Hair follicular keratinocyte (primary cell): Measurements from ENCODE around the gene ADCY2. TPM values are rescaled to one million over a fixed set of nuclear protein-coding genes. Genes with fewer than 3 reads are reported as not detected.

Experiments used
- total RNA-seq: library from RNA; depleted of rRNA; stranded (reverse); fragments of >200 nt; gene quantifications from 2 replicates; pipeline ENCODE4 v1.2.3, GENCODE V29; 2015

ADCY2 gene
- total RNA-seq: not detected in 2 replicates

DNA sequence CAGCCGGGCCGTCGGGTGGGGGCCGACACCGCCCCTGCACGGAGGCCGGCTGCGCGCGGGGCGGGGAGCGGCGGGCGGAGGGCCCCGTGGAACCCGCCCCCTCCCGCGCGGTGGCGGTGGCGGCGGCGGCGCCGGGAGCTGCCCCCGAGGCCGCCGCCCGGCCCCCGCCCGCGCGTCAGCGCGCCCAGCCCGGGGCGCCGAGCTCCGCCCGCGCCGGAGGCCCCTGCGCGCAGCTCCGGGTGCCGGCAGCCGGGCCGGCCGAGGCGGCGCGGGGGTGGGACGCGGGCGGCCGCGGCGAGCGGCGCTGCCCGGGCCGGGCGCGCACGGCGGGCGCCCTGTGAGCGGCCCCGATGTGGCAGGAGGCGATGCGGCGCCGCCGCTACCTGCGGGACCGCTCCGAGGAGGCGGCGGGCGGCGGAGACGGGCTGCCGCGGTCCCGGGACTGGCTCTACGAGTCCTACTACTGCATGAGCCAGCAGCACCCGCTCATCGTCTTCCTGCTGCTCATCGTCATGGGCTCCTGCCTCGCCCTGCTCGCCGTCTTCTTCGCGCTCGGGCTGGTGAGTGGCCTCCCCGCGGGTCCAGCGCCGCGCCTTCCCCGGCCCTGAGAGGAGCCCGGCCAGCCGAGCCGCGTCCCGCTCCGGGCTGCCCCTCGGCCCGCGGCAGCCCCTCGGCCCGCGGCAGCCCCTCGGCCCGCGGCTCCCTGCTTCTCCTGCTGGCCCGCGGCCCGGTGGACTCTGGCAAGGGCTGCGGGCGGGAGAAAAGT, at the start of gene ADCY2:
Gene ADCY2 (plus strand): TSS at position 192 of the 766 bp plus-strand sequence. CDS start 159 bp downstream, at position 351.

GRCh38 chr5:7850395-7851239, 454.7 kb downstream of the ADCY2 start, which contains the start of gene CFAP90:
TSS of gene CFAP90 (minus strand) at chr5:7851133. CDS start at chr5:7851021, 112 bp downstream.

DNA sequence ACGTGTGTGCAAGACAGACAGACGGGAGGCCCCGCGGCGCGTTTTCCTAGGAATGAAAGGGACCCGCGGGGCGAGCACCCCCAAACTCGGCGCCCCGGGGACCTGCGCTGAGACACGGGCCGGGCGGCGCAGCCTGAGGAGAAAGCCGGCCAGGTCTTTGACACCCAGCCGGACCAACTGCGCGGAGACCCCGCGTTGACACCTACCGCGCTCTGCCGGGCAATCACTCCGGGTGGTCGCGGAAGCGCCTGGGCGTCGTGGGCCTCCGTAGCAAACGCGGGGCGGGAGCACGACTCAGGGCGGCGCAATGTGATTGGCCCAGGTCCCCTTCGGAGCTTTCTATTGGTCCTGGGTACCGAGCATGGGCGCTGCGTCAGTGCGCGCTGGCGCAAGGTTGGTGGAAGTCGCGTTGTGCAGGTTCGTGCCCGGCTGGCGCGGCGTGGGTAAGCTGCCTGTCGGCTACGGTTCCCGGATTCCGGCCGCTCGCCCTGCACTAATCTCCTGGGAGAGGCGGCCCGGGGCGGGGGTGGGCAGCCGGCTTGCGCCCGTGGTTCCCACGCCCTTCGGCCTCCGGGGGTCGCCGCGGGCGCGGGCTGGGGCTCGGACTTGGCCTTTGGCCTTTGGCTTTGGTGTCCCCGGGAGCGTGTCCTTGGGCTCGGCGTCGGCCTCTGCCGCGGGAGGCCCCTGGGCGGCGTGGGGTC, 473.0 kb downstream of the ADCY2 start, which contains the start of the genes FASTKD3 and MTRR:
Gene FASTKD3 (minus strand): TSS at position 259 of the 701 bp plus-strand sequence. CDS start 948 bp downstream, outside the sequence.
Gene MTRR (plus strand): TSS at position 376 of the 701 bp plus-strand sequence. CDS start 1,647 bp downstream, outside the sequence.

